ENCODE measurements around the gene BMF. TPM values are rescaled to one million over a fixed set of nuclear protein-coding genes. Genes with fewer than 3 reads are reported as not detected.
A peak's percentile ranks its signal among the peaks of the same experiment; 100 is the strongest.
"Not testable (repeated sequence)": the region's sequence is repeated elsewhere in the genome, so short reads cannot be mapped to it uniquely, and the experiment has no call there.

BMF gene
- total RNA-seq, 1 donor from 2014 or later, result 46.6 TPM

DNA sequence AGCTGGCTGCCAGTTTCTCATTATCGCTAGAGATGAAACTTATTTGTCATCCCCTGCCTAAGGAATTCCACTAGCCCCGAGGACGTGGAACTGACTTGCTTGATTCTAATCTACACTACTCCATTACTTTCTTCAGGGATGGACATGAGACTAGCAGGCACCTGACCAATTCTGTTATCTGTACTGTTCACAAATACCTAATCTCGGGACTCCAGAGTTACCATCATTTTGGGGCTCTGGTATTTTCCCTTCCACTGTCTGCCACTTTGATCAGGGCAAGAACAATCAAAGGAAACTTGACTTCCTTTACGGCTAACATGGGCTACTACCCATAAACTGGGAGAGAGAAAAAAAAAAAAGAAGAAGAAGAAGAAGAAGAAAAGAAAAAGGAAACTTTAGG lies 27.8 kb downstream of the BMF start:
- Mint-ChIP-seq H3K27ac (ENCODE audit: unreplicated experiment) (peak overlapping the region; percentile 55), H3K4me1 (ENCODE audit: unreplicated experiment) (peaks cover 45% of the 10 kb centered on the region), H3K36me3 (ENCODE audit: unreplicated experiment) (no peaks in the 10 kb centered on the region), H3K27me3 (ENCODE audit: unreplicated experiment) (no peaks in the 10 kb centered on the region), H3K9me3 (ENCODE audit: unreplicated experiment) (no peaks in the 10 kb centered on the region), H3K4me3 (ENCODE audit: unreplicated experiment) (no peak overlapping the region)
- DNase-seq (ENCODE audit: extremely low spot score, unreplicated experiment), result no peak
- TF ChIP-seq, protein P1, sequence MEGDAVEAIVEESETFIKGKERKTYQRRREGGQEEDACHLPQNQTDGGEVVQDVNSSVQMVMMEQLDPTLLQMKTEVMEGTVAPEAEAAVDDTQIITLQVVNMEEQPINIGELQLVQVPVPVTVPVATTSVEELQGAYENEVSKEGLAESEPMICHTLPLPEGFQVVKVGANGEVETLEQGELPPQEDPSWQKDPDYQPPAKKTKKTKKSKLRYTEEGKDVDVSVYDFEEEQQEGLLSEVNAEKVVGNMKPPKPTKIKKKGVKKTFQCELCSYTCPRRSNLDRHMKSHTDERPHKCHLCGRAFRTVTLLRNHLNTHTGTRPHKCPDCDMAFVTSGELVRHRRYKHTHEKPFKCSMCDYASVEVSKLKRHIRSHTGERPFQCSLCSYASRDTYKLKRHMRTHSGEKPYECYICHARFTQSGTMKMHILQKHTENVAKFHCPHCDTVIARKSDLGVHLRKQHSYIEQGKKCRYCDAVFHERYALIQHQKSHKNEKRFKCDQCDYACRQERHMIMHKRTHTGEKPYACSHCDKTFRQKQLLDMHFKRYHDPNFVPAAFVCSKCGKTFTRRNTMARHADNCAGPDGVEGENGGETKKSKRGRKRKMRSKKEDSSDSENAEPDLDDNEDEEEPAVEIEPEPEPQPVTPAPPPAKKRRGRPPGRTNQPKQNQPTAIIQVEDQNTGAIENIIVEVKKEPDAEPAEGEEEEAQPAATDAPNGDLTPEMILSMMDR (IDR thresholded peaks at IDR 0.05), result no peak

DNA sequence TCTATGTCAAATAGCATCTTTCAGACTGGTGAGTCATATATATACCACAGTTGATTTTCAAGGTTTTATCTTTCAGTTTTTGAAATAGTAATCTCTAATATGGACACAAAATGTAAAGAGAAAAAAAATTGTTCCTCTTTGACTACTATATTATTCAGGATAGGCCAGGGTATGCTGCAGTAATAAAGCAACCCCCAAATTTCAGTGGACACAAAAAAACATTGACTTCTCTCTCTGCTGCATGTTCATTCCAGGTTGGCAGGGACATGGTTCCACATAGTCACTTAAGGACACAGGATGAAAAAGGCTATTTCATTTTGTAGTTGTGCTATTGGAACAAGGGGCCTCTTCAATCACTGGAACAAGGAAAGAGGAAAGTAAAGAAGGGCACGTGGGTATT lies 28.6 kb downstream of the BMF start:
- TF ChIP-seq, protein P1 (IDR thresholded peaks at IDR 0.05), result no peak
- H3K4me1 Mint-ChIP-seq (ENCODE audit: unreplicated experiment), result peaks cover 45% of the 10 kb centered on the region
- H3K9me3 Mint-ChIP-seq (ENCODE audit: unreplicated experiment), result no peaks in the 10 kb centered on the region
- no peak overlapping the region for H3K4me3 Mint-ChIP-seq (ENCODE audit: unreplicated experiment)
- H3K36me3 Mint-ChIP-seq (ENCODE audit: unreplicated experiment), result no peaks in the 10 kb centered on the region
- no peak overlapping the region for H3K27ac Mint-ChIP-seq (ENCODE audit: unreplicated experiment)
- no peak for DNase-seq (ENCODE audit: extremely low spot score, unreplicated experiment)
- H3K27me3 Mint-ChIP-seq (ENCODE audit: unreplicated experiment), result no peaks in the 10 kb centered on the region

DNA sequence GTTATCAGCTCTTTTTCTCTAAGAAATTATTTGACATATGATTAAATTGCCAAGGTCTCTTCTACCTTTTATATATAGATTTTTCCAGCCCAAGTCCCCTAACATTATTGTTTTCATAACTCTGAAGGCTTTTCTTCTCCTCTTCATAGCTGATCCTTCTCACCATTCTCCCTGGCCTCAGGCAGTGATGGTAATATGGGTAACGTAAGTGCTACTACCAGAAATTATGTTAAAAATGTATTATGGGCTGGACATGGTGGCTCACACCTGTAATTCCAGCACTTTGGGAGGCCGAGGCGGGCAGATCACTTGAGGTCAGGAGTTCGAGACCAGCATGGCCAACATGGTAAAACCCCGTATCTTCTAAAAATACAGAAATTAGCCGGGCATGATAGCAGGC lies 29.2 kb downstream of the BMF start:
- Mint-ChIP-seq H3K4me3 (ENCODE audit: unreplicated experiment) (no peak overlapping the region), H3K36me3 (ENCODE audit: unreplicated experiment) (no peaks in the 10 kb centered on the region), H3K27me3 (ENCODE audit: unreplicated experiment) (no peaks in the 10 kb centered on the region), H3K27ac (ENCODE audit: unreplicated experiment) (no peak overlapping the region), H3K9me3 (ENCODE audit: unreplicated experiment) (no peaks in the 10 kb centered on the region), H3K4me1 (ENCODE audit: unreplicated experiment) (peaks cover 39% of the 10 kb centered on the region)
- DNase-seq (ENCODE audit: extremely low spot score, unreplicated experiment), result no peak
- TF ChIP-seq, protein P1 (IDR thresholded peaks at IDR 0.05), result no peak

DNA sequence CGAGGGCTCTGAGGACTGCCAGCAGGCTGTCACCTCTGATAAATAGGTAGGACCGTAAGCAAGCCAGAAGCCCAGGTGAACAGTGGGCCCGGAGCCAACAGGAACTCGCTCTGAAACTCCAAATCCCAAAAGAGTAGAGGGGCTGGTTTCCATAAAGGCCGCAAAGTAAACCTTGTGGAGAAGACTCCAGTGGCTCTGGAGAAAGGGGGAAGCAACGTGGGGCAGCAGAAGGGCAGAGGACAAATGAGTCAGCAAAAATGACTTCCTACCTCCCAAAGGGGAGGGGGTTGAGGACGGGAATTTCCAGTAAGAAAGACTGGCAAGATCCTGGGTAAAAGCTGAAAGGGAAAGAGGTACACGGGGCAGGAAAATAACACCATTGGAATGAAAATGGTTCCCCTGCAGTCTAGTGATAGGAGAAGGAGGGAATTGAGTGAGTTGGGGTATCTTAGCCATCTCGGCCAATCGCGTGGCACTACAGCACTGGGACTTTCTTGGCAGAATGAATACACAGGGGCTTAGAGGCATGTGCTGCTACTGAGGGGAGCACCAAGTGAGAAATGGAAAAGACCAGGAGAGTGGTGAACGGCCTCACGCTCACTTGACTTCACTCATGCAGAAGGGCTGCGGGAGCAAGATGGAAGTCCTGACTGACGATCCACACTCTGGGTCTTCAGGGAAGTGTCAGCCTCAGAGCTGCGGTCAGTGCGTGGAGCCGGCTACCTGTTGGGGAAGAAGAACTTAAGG lies 33.2 kb downstream of the BMF start:
- Mint-ChIP-seq H3K4me1 (ENCODE audit: unreplicated experiment) (peaks cover 10% of the 10 kb centered on the region), H3K9me3 (ENCODE audit: unreplicated experiment) (no peaks in the 10 kb centered on the region), H3K27ac (ENCODE audit: unreplicated experiment) (no peak overlapping the region), H3K27me3 (ENCODE audit: unreplicated experiment) (no peaks in the 10 kb centered on the region), H3K36me3 (ENCODE audit: unreplicated experiment) (no peaks in the 10 kb centered on the region), H3K4me3 (ENCODE audit: unreplicated experiment) (no peak overlapping the region)
- DNase-seq (ENCODE audit: extremely low spot score, unreplicated experiment), result no peak
- TF ChIP-seq, protein P1 (IDR thresholded peaks at IDR 0.05), result no peak

DNA sequence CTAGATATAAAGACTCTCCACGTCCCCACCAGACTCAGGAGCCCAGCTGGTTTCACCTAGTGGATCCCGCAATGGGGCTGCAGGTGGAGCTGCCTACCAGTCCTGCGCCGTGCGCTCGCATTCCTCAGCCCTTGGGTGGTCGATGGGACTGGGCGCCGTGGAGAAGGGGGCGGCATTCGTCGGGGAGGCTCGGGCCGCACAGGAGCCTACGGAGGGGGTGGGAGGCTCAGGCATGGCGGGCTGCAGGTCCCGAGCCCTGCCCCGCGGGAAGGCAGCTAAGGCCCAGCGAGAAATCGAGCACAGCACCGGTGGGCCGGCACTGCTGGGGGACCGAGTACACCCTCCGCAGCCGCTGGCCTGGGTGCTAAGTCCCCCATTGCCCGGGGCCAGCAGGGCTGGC lies 34.0 kb downstream of the BMF start:
- peaks cover 17% of the 10 kb centered on the region for H3K4me1 Mint-ChIP-seq (ENCODE audit: unreplicated experiment)
- not testable (repeated sequence) for H3K27ac Mint-ChIP-seq (ENCODE audit: unreplicated experiment); H3K4me3 Mint-ChIP-seq (ENCODE audit: unreplicated experiment); H3K36me3 Mint-ChIP-seq (ENCODE audit: unreplicated experiment); DNase-seq (ENCODE audit: extremely low spot score, unreplicated experiment); H3K9me3 Mint-ChIP-seq (ENCODE audit: unreplicated experiment); H3K27me3 Mint-ChIP-seq (ENCODE audit: unreplicated experiment)

DNA sequence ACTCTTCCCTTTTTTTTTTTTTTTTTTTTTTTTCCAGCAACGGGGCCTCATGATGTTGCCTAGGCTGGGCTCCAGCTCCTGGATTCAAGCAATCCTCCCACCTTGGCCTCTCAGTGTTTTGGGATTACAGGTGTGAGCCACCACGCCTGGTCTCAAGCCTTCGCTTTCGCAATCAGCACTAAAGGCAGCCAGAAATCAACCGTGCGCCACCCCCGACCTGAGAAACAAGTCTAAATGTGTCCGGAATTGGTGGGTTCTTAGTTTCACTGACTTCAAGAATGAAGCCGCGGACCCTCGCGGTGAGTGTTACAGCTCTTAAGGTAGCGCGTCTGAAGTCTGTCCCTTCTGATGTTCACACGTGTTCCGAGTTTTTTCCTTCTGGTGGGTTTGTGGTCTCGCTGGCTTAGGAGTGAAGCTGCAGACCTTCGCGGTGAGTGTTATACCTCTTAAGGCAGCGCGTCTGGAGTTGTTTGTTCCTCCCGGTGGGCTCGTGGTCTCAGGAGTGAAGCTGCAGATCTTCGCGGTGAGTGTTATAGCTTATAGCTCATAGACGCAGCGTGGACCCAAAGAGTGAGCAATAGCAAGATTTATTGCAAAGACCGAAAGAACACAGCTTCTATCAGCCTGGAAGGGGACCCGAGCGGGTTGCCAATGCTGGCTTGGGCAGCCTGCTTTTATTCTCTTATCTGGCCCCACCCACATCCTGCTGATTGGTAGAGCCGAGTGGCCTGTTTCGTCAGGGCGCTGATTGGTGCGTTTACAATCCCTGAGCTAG lies 34.8 kb downstream of the BMF start:
- H3K4me1 Mint-ChIP-seq (ENCODE audit: unreplicated experiment), result peaks cover 22% of the 10 kb centered on the region
- DNase-seq (ENCODE audit: extremely low spot score, unreplicated experiment); H3K4me3 Mint-ChIP-seq (ENCODE audit: unreplicated experiment); H3K9me3 Mint-ChIP-seq (ENCODE audit: unreplicated experiment); H3K36me3 Mint-ChIP-seq (ENCODE audit: unreplicated experiment); H3K27me3 Mint-ChIP-seq (ENCODE audit: unreplicated experiment); H3K27ac Mint-ChIP-seq (ENCODE audit: unreplicated experiment): not testable (repeated sequence)

Data from osteocyte (in vitro differentiated cells).